Heart left ventricle (tissue), 16 donors: ENCODE measurements around the gene AKR1C4. TPM values are rescaled to one million over a fixed set of nuclear protein-coding genes. Genes with fewer than 3 reads are reported as not detected.

Experiments used
- ATAC-seq, 4 donors: fragments of 200-7000 bp; cut with Tn5 transposase; one replicate each; pipeline ENCODE4 v1.9.1; 2020 to 2022; ENCODE audit warnings: moderate library complexity in 4 of 4, mild to moderate bottlenecking in 3 of 4, moderate number of reproducible peaks in 1 of 4
- DNase-seq, 5 donors: peaks; one replicate each; pipeline ENCODE4 v3.0.0-alpha.2; 2020
- H3K27ac ChIP-seq, 12 donors: fragments of 200-600 bp; sonication (generic) in 4 of 12; one replicate each; pipeline versions ENCODE4 v1.5.0 to v1.8.0; 2016 to 2022; ENCODE audit warnings: mild to moderate bottlenecking in 2 of 12
- H3K27me3 ChIP-seq, 9 donors: fragments of 200-600 bp; sonication (generic) in 2 of 9; one replicate each; pipeline versions ENCODE4 v1.5.1 to v1.8.0; 2016 to 2022; ENCODE audit warnings: mild to moderate bottlenecking in 3 of 9
- H3K36me3 ChIP-seq, 9 donors: fragments of 200-600 bp; sonication (generic) in 2 of 9; one replicate each; pipeline versions ENCODE4 v1.5.0 to v1.8.0; 2018 to 2022; ENCODE audit warnings: mild to moderate bottlenecking in 2 of 9
- H3K4me1 ChIP-seq, 12 donors: fragments of 200-600 bp; sonication (generic) in 4 of 12; one replicate each; pipeline versions ENCODE4 v1.5.0 to v1.8.0; 2016 to 2022; ENCODE audit warnings: mild to moderate bottlenecking in 3 of 12
- H3K4me3 ChIP-seq, 12 donors: fragments of 200-600 bp; sonication (generic) in 4 of 12; one replicate each; pipeline versions ENCODE4 v1.5.0 to v1.8.0; 2017 to 2022; ENCODE audit warnings: mild to moderate bottlenecking in 9 of 12, moderate library complexity in 4 of 12
- H3K9me3 ChIP-seq, 12 donors: fragments of 200-600 bp; sonication (generic) in 4 of 12; one replicate each; pipeline versions ENCODE4 v1.5.0 to v1.8.0; 2016 to 2022; ENCODE audit warnings: mild to moderate bottlenecking in 1 of 12
- CTCF ChIP-seq, 12 donors: fragments of 200-600 bp; sonication (generic) in 4 of 12; IDR thresholded peaks; one replicate each; pipeline versions ENCODE4 v1.5.0 to v1.8.0; 2018 to 2022; ENCODE audit warnings: antibody characterized with exemption in 12 of 12, mild to moderate bottlenecking in 5 of 12
- POLR2A ChIP-seq, 2 donors: fragments of 450-650 bp; IDR thresholded peaks; one replicate each; pipeline ENCODE4 v1.6.1; 2017; ENCODE audit warnings: antibody characterized with exemption in 2 of 2, mild to moderate bottlenecking in 2 of 2, moderate library complexity in 2 of 2
- WGBS, 4 donors: extraction: QIAGEN DNeasy Blood & Tissue Kit in 2 of 4; methylation state at CpG; one replicate each; pipeline versions ENCODE4 v1.1.5 to v1.1.7; 2013 to 2018; 5-methylcytosine and 5-hydroxymethylcytosine counted together
- intact Hi-C, 10 donors: fragments of 100-400 bp; cut with DNase I; formaldehyde crosslinking; loops; one replicate each; pipeline versions ENCODE4 v1.11.1 to v1.14.2; 2022
- long read RNA-seq, 3 donors: library from polyadenylated mRNA; unstranded; transcript quantifications; one replicate each; pipeline ENCODE4 v2.0.0, GENCODE V29; 2020 to 2021
- polyA plus RNA-seq, 2 donors: library from polyadenylated mRNA; stranded (reverse); fragments of 200-250 nt; gene quantifications; one replicate each; pipeline ENCODE4 v1.2.3, GENCODE V29; 2013
- total RNA-seq, 9 donors: library from RNA; depleted of rRNA in 2 of 9; stranded (reverse); fragments of >200 nt in 2 of 9; fragmentation: NEBNext Ultra II Directional in 3 of 9; extraction: Animal tissue kit (Norgen Biotek cat#: 25700) in 3 of 9; gene quantifications; one replicate each; pipeline versions ENCODE4 v1.1.0 to v1.2.4, GENCODE V29; 2016 to 2023
- donor health status: ischemic (EF 13 %, LVEDD 7.1; RV severe dilation, severe dysfunction).
- donor health status: healthy with polysubstance abuse.
- donor health status: DM: no; HTN: yes; CAD: no.
- donor health status: DM: no; HTN: no; CAD: no.
- donor health status: ischemic (EF 25% LVEDD 6.9; RV normal size, moderate dysfunction).
- donor health status: ischemic (EF 25% LVEDD 5.7; RV mildly dilated, moderate dysfunction).
- donor health status: healthy.
- donor health status: DM: yes; HTN: yes; CAD: no.
- donor health status: ischemic (EF 35%, LVEDD 5.7; RV mildly dilated, moderate dysfunction).
- donor health status: nonischemic (EF 11% LVEDD 7.7; RV severe dilation, severe dysfunction).
- donor health status: DM: yes; HTN: yes; CAD: no.
- donor health status: PGD.
- donor health status: ischemic (EF 29% LVEDD 5.4; RV normal size, mild dysfunction).
- donor health status: nonischemic (EF 23%, LVEDD 6.1; RV moderate dilation, normal function).

Gene AKR1C4
- total RNA-seq (not detected), polyA plus RNA-seq (not detected)
- long read RNA-seq, donor 1, result 0 reads
- long read RNA-seq, donor 2, result 0 reads
- long read RNA-seq, donor 3, result 0 reads

- H3K4me1 ChIP-seq, result no peaks in the 10 kb centered on the region
Observed at GRCh38 chr10:5196702-5197113, at the start of gene AKR1C4. AKR1C4 (plus strand) TSS chr10:5196837; CDS start chr10:5196868, 31 bp downstream.

GRCh38 chr10:5146920-5147254 is 49.8 kb upstream of the AKR1C4 start:
- Histone ChIP-seq H3K9me3 (peaks cover 0 to 16% (median 4%) of the 10 kb centered on the region in 12 donors), H3K4me1 (no peaks in the 10 kb centered on the region), H3K27me3 (no peaks in the 10 kb centered on the region), H3K36me3 (no peaks in the 10 kb centered on the region), H3K27ac (no peak overlapping the region), H3K4me3 (no peak overlapping the region)
- DNase-seq (no peak), ATAC-seq (no peak)
- 78 to 91% (median 88%) methylated on average over 5 of the region's 5 CpGs for WGBS, 4 donors
- no peak for TF ChIP-seq POLR2A (IDR thresholded peaks at IDR 0.05)
- no peak for TF ChIP-seq CTCF (IDR thresholded peaks at IDR 0.05)
- intact Hi-C loops, result no loop called here

More at GRCh38 chr10:5196702-5197113, at the start of gene AKR1C4:
- Histone ChIP-seq H3K27ac (no peak within 1 kb of the TSS), H3K4me3 (no peak within 1 kb of the TSS), H3K36me3 (no peaks in the 10 kb centered on the region), H3K9me3 (peaks cover 0 to 12% (median 2%) of the 10 kb centered on the region in 12 donors), H3K27me3 (no peaks in the 10 kb centered on the region)
- ATAC-seq (no peak), DNase-seq (no peak)
- 67 to 77% (median 70%) methylated on average over 4 of the region's 4 CpGs for WGBS, 4 donors
- no peak for TF ChIP-seq CTCF (IDR thresholded peaks at IDR 0.05)
- no peak for TF ChIP-seq POLR2A (IDR thresholded peaks at IDR 0.05)
- intact Hi-C loops, result no loop called here

- Histone ChIP-seq H3K9me3 (peaks cover 0 to 16% (median 4%) of the 10 kb centered on the region in 12 donors), H3K4me1 (no peaks in the 10 kb centered on the region), H3K36me3 (no peaks in the 10 kb centered on the region), H3K4me3 (no peak overlapping the region), H3K27me3 (no peaks in the 10 kb centered on the region), H3K27ac (no peak overlapping the region)
- WGBS, 4 donors, result 71 to 97% (median 82%) methylated on average over 5 of the region's 5 CpGs
- no peak for TF ChIP-seq CTCF (IDR thresholded peaks at IDR 0.05)
- no peak for TF ChIP-seq POLR2A (IDR thresholded peaks at IDR 0.05)
- no peak for DNase-seq
- intact Hi-C loops, result no loop called here
- ATAC-seq, result no peak
Observed at GRCh38 chr10:5147255-5147980, 49.2 kb upstream of the AKR1C4 start.

- intact Hi-C loops, result no loop called here
- Histone ChIP-seq H3K27ac (no peak overlapping the region), H3K4me3 (no peak overlapping the region), H3K36me3 (no peaks in the 10 kb centered on the region), H3K9me3 (peaks cover 0 to 16% (median 4%) of the 10 kb centered on the region in 12 donors), H3K27me3 (no peaks in the 10 kb centered on the region), H3K4me1 (no peaks in the 10 kb centered on the region)
- DNase-seq (no peak), ATAC-seq (no peak)
- WGBS, 4 donors, result 51 to 60% (median 55%) methylated on average over 3 of the region's 3 CpGs
- TF ChIP-seq POLR2A (IDR thresholded peaks at IDR 0.05) (no peak), CTCF (IDR thresholded peaks at IDR 0.05) (no peak)
Observed at GRCh38 chr10:5147981-5148677, 48.5 kb upstream of the AKR1C4 start.
